COLO668 (cell line): Measurements from ENCODE around the gene TNNI3.
"Not testable (repeated sequence)": the region's sequence is repeated elsewhere in the genome, so short reads cannot be mapped to it uniquely, and the experiment has no call there.

Experiments
- DNase-seq: peaks from one replicate; lab custom pipeline; 2025; ENCODE audit not compliant: unreplicated experiment; lab: John Stamatoyannopoulos, UW

TNNI3 gene

DNA sequence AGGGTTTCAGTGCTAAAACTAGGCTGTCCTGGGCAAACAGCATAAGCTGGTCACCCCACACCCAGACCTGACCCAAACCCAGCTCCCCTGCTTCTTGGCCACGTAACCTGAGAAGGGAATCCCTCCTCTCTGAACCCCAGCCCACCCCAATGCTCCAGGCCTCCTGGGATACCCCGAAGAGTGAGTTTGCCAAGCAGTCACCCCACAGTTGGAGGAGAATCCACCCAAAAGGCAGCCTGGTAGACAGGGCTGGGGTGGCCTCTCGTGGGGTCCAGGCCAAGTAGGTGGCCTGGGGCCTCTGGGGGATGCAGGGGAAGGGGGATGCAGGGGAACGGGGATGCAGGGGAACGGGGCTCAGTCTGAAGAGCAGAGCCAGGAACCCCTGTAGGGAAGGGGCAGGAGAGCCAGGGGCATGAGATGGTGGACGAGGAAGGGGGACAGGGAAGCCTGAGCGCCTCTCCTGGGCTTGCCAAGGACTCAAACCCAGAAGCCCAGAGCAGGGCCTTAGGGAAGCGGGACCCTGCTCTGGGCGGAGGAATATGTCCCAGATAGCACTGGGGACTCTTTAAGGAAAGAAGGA is 42.9 kb downstream of the TNNI3 start:
- DNase-seq: no peak

DNA sequence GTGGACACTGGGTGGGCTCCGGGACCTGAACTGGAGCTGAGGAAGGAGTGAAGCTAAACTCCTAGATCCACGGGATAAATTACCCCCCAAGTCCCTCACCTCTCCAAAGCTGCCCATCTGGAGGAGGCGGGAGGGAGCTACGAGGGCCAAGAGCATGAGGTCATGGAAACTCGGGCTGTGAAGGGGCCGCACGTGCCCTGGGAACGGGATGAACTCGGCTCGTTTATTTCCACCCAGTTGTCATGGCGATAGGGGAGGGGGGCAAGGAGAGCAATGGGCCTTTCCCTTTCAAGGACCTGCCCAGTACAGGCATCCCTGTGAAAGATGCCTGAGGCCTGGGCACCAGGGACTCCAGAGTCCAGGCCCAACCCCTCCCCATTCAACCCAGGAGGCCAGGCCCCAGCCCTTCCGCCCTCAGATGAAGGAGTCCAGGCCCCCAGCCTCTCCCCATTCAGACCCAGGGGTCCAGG is 43.9 kb downstream of the TNNI3 start:
- peak; percentile 12 for DNase-seq

DNA sequence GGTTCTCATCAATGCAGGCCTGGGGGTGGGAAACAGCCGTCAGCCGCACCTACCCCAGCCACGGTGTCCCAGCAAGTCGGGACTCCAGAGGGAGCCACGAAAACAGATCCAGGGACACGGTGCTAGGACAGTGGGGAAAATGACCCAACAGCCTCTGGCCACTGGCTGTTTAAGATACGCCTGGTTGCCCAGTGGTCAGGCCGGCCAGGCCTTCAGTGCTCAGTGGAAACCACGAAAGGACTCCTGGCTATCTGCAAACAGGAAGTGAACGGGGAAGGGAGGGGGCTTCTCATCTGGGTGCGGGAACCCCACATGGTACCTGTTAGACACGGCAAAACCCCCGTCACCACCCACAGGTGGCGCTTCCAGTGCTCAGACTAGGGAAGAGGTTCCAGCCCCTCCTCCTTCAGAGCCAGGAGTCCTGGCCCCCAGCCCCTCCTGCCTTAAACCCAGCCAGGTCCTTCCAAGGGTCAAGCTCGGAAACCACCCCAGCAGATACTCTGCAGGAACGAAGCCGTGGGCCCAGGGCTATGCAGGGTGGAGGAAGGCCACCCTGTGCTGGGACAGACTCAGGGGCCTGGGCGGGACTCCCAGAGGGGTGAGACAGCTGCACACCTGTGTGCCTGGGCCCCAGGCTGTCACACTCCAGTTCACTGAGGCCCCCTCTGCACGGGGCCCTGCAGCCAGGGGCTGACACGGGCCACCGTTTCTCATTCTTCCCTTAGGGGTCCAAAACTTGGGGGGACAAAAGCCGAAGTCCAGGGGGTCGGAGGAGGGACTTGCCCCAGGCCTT is 44.6 kb downstream of the TNNI3 start:
- no peak for DNase-seq

DNA sequence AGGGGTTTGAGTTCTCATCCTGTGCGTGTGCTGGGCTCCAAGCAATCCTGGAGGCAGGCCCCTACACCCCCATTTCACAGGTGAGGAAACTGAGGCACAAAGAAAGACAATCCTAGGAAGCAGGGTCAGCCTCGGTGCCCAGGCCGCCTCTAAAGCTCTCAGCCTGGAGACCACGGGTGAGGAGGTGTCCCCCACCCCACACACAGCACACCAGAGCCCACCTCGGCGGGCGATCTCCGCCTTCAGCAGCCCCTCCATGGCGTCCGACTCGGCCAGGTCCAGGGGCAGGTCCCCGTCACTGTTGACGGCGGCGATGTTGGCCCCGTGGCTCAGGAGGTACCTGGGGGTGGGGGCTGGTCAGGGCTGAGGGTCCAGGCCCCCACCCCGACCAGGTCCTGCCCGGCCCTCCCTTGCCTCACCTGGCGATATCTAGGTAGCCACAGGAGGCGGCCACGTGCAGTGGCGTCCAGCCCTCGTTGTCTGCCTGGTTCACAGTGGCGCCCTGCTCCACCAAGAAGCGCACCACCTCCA is 45.2 kb downstream of the TNNI3 start:
- DNase-seq: no peak

DNA sequence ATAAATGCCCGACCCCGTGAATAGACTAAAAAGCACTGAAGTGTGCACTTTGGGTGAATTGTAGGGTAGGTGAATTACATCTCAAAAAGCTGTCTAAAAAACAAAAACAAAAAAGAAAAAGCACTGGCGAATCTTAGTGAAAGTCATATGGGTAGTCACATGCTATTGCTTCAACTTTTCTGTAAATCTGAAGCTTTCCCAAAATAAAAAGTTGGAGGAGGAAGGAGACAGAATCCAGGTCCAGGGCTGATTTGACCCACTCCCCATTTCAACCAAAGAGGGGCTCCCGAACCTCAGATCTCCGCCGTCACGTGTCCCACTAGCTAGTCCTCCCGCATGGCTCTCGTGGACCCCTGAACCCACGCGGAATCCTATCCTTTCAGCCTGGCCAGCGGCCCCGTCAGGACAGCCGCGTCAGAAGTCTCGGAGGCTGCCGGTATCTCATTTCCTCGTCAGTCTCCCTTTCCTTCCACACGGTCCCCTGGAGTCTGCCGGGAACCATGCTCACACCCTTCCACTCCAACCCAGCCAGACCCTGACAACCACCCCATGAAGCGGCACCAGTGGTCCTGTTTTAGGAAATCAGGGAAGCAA is 46.2 kb downstream of the TNNI3 start:
- DNase-seq: no peak

DNA sequence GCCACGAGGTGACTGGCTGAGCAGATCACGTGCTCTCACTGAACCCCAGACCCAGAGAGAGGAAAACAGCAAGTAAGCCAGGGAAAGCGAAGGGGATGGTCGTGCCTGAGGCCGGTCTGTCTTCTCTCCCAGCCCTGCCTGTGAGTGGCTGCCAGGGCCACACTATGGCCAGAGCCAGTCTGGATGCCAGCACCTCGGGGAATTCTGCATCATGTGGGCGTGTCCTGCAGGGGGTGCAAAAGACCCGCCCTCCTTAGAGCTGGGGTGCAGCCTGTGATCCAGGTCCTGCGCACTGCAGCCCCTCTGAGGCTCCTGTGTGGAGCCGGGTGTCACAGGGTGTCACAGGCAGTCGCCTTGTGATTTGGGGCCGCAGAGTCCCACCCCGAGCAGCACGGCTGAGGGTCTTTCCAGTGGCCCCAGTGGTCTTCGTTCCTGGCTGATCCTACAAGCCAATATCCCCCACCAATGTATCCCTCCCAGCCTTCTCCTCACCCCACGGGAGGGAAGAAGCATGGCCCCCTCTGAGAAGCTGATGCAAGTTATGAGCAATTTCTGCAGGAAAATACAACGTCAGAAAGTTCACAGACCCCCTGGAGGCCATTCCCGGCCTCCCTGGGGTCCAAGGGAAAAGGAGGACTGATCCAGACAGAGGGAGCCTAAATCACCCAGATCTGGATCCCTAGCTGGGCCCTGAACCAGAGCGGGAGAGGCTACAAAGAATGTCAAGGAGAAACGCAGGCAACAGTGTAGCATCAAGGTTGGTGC is 47.8 kb downstream of the TNNI3 start:
- no peak for DNase-seq

DNA sequence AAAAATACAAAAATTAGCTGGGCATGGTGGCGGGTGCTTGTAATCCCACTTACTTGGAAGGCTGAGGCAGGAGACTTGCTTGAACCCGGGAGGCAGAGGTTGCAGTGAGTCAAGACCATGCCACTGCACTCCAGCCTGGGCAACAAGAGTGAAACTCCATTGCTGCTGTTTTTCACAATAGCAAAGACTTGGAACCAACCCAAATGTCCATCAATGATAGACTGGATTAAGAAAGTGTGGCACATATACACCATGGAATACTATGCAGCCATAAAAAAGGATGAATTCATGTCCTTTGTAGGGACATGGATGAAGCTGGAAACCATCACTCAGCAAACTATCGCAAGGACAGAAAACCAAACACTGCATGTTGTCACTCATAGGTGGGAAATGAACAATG is 50.3 kb downstream of the TNNI3 start:
- not testable (repeated sequence) for DNase-seq

DNA sequence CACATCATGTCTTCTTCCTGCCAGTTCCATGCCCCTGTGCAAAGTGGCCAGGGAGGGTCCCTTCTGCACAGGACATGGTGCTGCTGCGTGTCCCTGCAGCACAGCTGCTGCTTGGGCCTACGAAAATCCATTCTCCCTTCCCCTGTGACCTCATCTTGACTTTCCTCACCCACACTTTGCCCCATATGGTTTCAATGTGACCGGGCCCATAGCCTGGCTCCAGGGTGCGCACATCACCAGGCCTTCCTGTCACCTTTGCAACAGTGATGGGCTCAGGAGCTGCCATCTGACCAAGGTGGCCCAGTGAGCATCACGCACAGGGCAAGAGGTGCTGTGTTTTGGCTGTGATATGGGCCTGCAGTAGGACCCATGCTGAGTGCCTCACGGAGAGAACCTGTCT is 50.9 kb downstream of the TNNI3 start:
- DNase-seq: no peak

DNA sequence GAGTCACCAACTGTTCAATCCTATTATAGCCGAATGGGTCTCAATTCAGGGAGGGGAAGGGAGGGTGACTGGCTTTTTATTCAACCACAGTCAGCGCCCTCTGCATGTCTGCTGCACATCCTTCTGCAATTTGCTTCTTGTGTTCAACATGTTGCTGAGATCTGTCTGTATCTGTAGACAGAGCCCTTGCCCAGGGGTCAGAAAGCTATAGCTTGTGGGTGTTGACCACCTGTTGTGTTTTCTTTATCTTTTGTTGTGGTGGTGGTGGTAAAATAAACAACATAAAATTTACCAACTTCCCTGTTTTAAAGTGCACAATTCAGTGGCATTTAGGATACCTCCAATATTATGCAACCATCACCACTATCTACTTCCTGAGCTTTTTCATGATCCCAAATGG is 52.3 kb downstream of the TNNI3 start:
- DNase-seq: no peak

DNA sequence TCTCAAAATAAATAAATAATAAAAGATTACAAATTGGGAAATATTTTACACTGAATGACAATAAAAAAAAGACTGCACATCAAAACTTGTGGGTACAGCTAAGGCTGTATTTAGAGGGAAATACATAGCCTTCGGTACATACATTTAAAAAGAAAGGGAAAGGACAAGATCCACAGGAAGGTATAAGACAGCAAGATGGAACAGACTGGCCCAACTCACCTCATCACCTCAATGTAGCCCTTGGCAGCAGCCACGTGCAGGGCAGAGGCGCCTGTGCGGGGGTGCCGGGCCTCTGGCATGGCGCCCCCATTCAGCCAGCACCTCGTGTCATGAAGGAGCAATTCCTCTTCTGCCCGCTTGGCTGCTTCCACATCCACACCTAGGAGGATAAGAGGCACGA is 54.3 kb downstream of the TNNI3 start:
- no peak for DNase-seq
